COLO668 (cell line): ENCODE measurements around the gene DST.

ENCODE experiments used
- DNase-seq: peaks from one replicate; lab custom pipeline; 2025; ENCODE audit not compliant: unreplicated experiment; lab: John Stamatoyannopoulos, UW

DST gene

GRCh38 chr6:56624728-56625069, 18.0 kb downstream of the DST start:
- no peak for DNase-seq

GRCh38 chr6:56624046-56624727, 18.5 kb downstream of the DST start:
- no peak for DNase-seq

GRCh38 chr6:56620229-56620868, 22.3 kb downstream of the DST start:
- no peak for DNase-seq

- no peak for DNase-seq
These were observed 24.6 kb downstream of the DST start for GRCh38 chr6:56618050-56618449.

GRCh38 chr6:56616967-56617366, 25.7 kb downstream of the DST start:
- no peak for DNase-seq

- DNase-seq, result no peak
These were observed 29.3 kb downstream of the DST start for GRCh38 chr6:56613247-56613851.

GRCh38 chr6:56608332-56608731, 34.4 kb downstream of the DST start:
- no peak for DNase-seq

- no peak for DNase-seq
These were observed 35.5 kb downstream of the DST start for GRCh38 chr6:56607111-56607752.

GRCh38 chr6:56605435-56605834, 37.3 kb downstream of the DST start:
- DNase-seq, result no peak

- DNase-seq, result no peak
These were observed 38.5 kb downstream of the DST start for GRCh38 chr6:56604186-56604585.

GRCh38 chr6:56601390-56601789, 41.3 kb downstream of the DST start:
- no peak for DNase-seq

GRCh38 chr6:56595490-56596122, 47.1 kb downstream of the DST start:
- DNase-seq, result peak; percentile 24

- peak; percentile 54 for DNase-seq
These were observed 48.0 kb downstream of the DST start for GRCh38 chr6:56594699-56595098.

GRCh38 chr6:56593801-56594318, 48.8 kb downstream of the DST start:
- DNase-seq, result no peak

GRCh38 chr6:56582236-56582635, 60.5 kb downstream of the DST start:
- no peak for DNase-seq

GRCh38 chr6:56581296-56581925, 61.3 kb downstream of the DST start:
- DNase-seq, result no peak

GRCh38 chr6:56580271-56580670, 62.4 kb downstream of the DST start:
- no peak for DNase-seq

GRCh38 chr6:56579155-56579851, 63.4 kb downstream of the DST start:
- no peak for DNase-seq

GRCh38 chr6:56575736-56576135, 67.0 kb downstream of the DST start:
- DNase-seq, result no peak

- no peak for DNase-seq
These were observed 68.4 kb downstream of the DST start for GRCh38 chr6:56574292-56574691.
